ENCODE measurements around the gene SLC13A5. TPM values are rescaled to one million over a fixed set of nuclear protein-coding genes. Genes with fewer than 3 reads are reported as not detected.
"Not testable (repeated sequence)": the region's sequence is repeated elsewhere in the genome, so short reads cannot be mapped to it uniquely, and the experiment has no call there.

Gene SLC13A5
- total RNA-seq, 1 donor from 2014 or later = not detected

GRCh38 chr17:6657633-6658287, 55.4 kb downstream of the SLC13A5 start:
- ATAC-seq = no peak
- H3K4me1 ChIP-seq = peaks cover 3% of the 10 kb centered on the region
- H3K36me3 ChIP-seq = no peaks in the 10 kb centered on the region
- no peak overlapping the region for H3K27ac ChIP-seq
- DNase-seq = no peak
- intact Hi-C loops (cut with DNase I) = no loop called here
- peaks cover 12% of the 10 kb centered on the region for H3K27me3 ChIP-seq
- no peak for TF ChIP-seq CTCF (IDR thresholded peaks at IDR 0.05)
- H3K4me3 ChIP-seq = peak overlapping the region; percentile 25
- H3K9me3 ChIP-seq = no peaks in the 10 kb centered on the region

- DNase-seq; H3K36me3 ChIP-seq; intact Hi-C loops (cut with DNase I); H3K4me1 ChIP-seq; H3K27ac ChIP-seq; H3K9me3 ChIP-seq: not testable (repeated sequence)
- Histone ChIP-seq H3K4me3 (peak overlapping the region; percentile 25), H3K27me3 (peaks cover 12% of the 10 kb centered on the region)
- peak; percentile 42 for ATAC-seq
These were observed 56.2 kb downstream of the SLC13A5 start for GRCh38 chr17:6656797-6657632.

- H3K4me3 ChIP-seq, DNase-seq: not testable (repeated sequence)
These were observed 57.3 kb downstream of the SLC13A5 start for GRCh38 chr17:6655732-6656361.

GRCh38 chr17:6654841-6655731, 58.1 kb downstream of the SLC13A5 start:
- Histone ChIP-seq H3K9me3 (no peaks in the 10 kb centered on the region), H3K36me3 (no peaks in the 10 kb centered on the region), H3K27me3 (peaks cover 12% of the 10 kb centered on the region), H3K4me3 (peak overlapping the region; percentile 25), H3K4me1 (peaks cover 14% of the 10 kb centered on the region), H3K27ac (no peak overlapping the region)
- no peak for TF ChIP-seq CTCF (IDR thresholded peaks at IDR 0.05)
- DNase-seq (peak; percentile 81), ATAC-seq (peak; percentile 17)
- intact Hi-C loops (cut with DNase I) = no loop called here

More at GRCh38 chr17:6655732-6656361, 57.3 kb downstream of the SLC13A5 start:
- ATAC-seq; H3K4me1 ChIP-seq; H3K9me3 ChIP-seq; intact Hi-C loops (cut with DNase I); H3K27ac ChIP-seq; H3K36me3 ChIP-seq: not testable (repeated sequence)
- peaks cover 12% of the 10 kb centered on the region for H3K27me3 ChIP-seq

GRCh38 chr17:6651919-6652452, 61.2 kb downstream of the SLC13A5 start:
- intact Hi-C loops (cut with DNase I) = no loop called here
- ATAC-seq (peak; percentile 30), DNase-seq (peak; percentile 76)
- Histone ChIP-seq H3K27ac (peak overlapping the region; percentile 98), H3K4me3 (peak overlapping the region; percentile 84), H3K27me3 (peaks cover 12% of the 10 kb centered on the region), H3K36me3 (peaks cover 27% of the 10 kb centered on the region), H3K4me1 (peaks cover 21% of the 10 kb centered on the region), H3K9me3 (no peaks in the 10 kb centered on the region)
- no peak for TF ChIP-seq CTCF (IDR thresholded peaks at IDR 0.05)

Data from upper lobe of right lung (tissue), 1 donor.